OCI-M2 (cell line): ENCODE measurements around the gene ATRNL1.

ENCODE experiments used
- DNase-seq: peaks from one replicate; lab custom pipeline; 2025; ENCODE audit not compliant: unreplicated experiment; lab: John Stamatoyannopoulos, UW

The ATRNL1 gene

GRCh38 chr10:115968236-115968635 is 875.1 kb downstream of the ATRNL1 start:
- no peak for DNase-seq

GRCh38 chr10:115969591-115969990 is 876.4 kb downstream of the ATRNL1 start:
- no peak for DNase-seq

GRCh38 chr10:115971921-115972320 is 878.8 kb downstream of the ATRNL1 start:
- DNase-seq: no peak

GRCh38 chr10:115972426-115972825 is 879.3 kb downstream of the ATRNL1 start:
- no peak for DNase-seq

- DNase-seq: no peak
These were observed 881.2 kb downstream of the ATRNL1 start for GRCh38 chr10:115974351-115974750.

- DNase-seq: no peak
These were observed 881.8 kb downstream of the ATRNL1 start for GRCh38 chr10:115974816-115975430.

- DNase-seq: no peak
These were observed 882.3 kb downstream of the ATRNL1 start for GRCh38 chr10:115975506-115975905.

- DNase-seq: no peak
These were observed 883.2 kb downstream of the ATRNL1 start for GRCh38 chr10:115976342-115976741.

GRCh38 chr10:115977855-115978254 is 884.7 kb downstream of the ATRNL1 start:
- no peak for DNase-seq

GRCh38 chr10:115979576-115979975 is 886.4 kb downstream of the ATRNL1 start:
- DNase-seq: no peak

- no peak for DNase-seq
These were observed 887.3 kb downstream of the ATRNL1 start for GRCh38 chr10:115980470-115980869.

- no peak for DNase-seq
These were observed 887.9 kb downstream of the ATRNL1 start for GRCh38 chr10:115981081-115981480.

GRCh38 chr10:115982076-115982475 is 888.9 kb downstream of the ATRNL1 start:
- DNase-seq: no peak

- no peak for DNase-seq
These were observed 889.4 kb downstream of the ATRNL1 start for GRCh38 chr10:115982526-115982925.

- no peak for DNase-seq
These were observed 892.6 kb downstream of the ATRNL1 start for GRCh38 chr10:115985786-115986185.

GRCh38 chr10:115988380-115988779 is 895.2 kb downstream of the ATRNL1 start:
- DNase-seq: no peak

- DNase-seq: no peak
These were observed 896.5 kb downstream of the ATRNL1 start for GRCh38 chr10:115989621-115990020.

- DNase-seq: no peak
These were observed 899.2 kb downstream of the ATRNL1 start for GRCh38 chr10:115992236-115992986.

- DNase-seq: no peak
These were observed 902.9 kb downstream of the ATRNL1 start for GRCh38 chr10:115996031-115996430.

GRCh38 chr10:115998301-115998700 is 905.1 kb downstream of the ATRNL1 start:
- DNase-seq: no peak
